Gastroesophageal sphincter (tissue), 4 donors: Measurements from ENCODE around the gene NFYC. TPM values are rescaled to one million over a fixed set of nuclear protein-coding genes. Genes with fewer than 3 reads are reported as not detected.

ENCODE experiments used
- ATAC-seq: fragments of 150-250 bp; one replicate; pipeline ENCODE4 v1.9.1; 2016; ENCODE audit warnings: mild to moderate bottlenecking, moderate library complexity
- H3K27ac ChIP-seq, 4 donors: fragments of 200-600 bp; sonication (generic) in 3 of 4; 1 replicate in 3 of 4; 2 replicates in 1 of 4; pipeline ENCODE4 v1.5.1; 2016 to 2019
- H3K27me3 ChIP-seq: fragments of 200-600 bp; sonication (generic); one replicate; pipeline ENCODE4 v1.5.1; 2019
- H3K36me3 ChIP-seq, 2 donors: fragments of 200-600 bp; sonication (generic); one replicate each; pipeline ENCODE4 v1.5.1; 2019; ENCODE audit warnings: control low read depth in 1 of 2
- H3K4me1 ChIP-seq, 3 donors: fragments of 200-600 bp; sonication (generic); 1 replicate in 2 of 3; 2 replicates in 1 of 3; pipeline ENCODE4 v1.5.1; 2016 to 2019; ENCODE audit warnings: control low read depth in 2 of 3
- H3K4me3 ChIP-seq, 2 donors: fragments of 200-600 bp; sonication (generic); one replicate each; pipeline ENCODE4 v1.5.1; 2019; ENCODE audit warnings: mild to moderate bottlenecking in 1 of 2, moderate library complexity in 1 of 2
- H3K9me3 ChIP-seq, 3 donors: fragments of 200-600 bp; sonication (generic); one replicate each; pipeline ENCODE4 v1.5.1; 2017 to 2019; ENCODE audit warnings: control low read depth in 2 of 3
- CTCF ChIP-seq, 4 experiments: fragments of 200-600 bp in 2 of 4; fragments of 450-650 bp in 2 of 4; sonication (generic) in 1 of 4; IDR thresholded peaks; one replicate each; pipeline ENCODE4 v1.5.1; 2017 to 2019; ENCODE audit warnings: antibody characterized with exemption in 4 of 4, mild to moderate bottlenecking in 2 of 4, moderate library complexity in 2 of 4
- EP300 ChIP-seq: sonication (generic); formaldehyde crosslinking; IDR thresholded peaks from one replicate; pipeline ENCODE4 v1.6.1; 2017; ENCODE audit warnings: antibody characterized with exemption, mild to moderate bottlenecking
- POLR2A ChIP-seq, 2 donors: fragments of 450-650 bp; IDR thresholded peaks; one replicate each; pipeline ENCODE4 v1.6.1; 2017; ENCODE audit warnings: antibody characterized with exemption in 2 of 2, mild to moderate bottlenecking in 2 of 2, moderate library complexity in 1 of 2
- POLR2AphosphoS5 ChIP-seq: sonication (generic); formaldehyde crosslinking; IDR thresholded peaks from one replicate; pipeline ENCODE4 v1.6.1; 2017; ENCODE audit warnings: antibody characterized with exemption
- WGBS, 2 donors: methylation state at CpG; one replicate each; pipeline ENCODE4 v1.1.5; 2018; ENCODE audit warnings: low coverage in 1 of 2; 5-methylcytosine and 5-hydroxymethylcytosine counted together
- total RNA-seq, 4 donors: library from RNA; depleted of rRNA; stranded (reverse); fragments of >200 nt; gene quantifications; one replicate each; pipeline ENCODE4 v1.1.0, GENCODE V29; 2016

Gene NFYC
- total RNA-seq, 4 donors from 2014 or later: 32.4 to 54.2 (median 46.5) TPM

- Histone ChIP-seq H3K9me3 (no peaks in the 10 kb centered on the region), H3K4me3 (peak overlapping the region; percentile 32 to 47), H3K36me3 (no peaks in the 10 kb centered on the region), H3K4me1 (peaks cover 15 to 99% (median 46%) of the 10 kb centered on the region in 3 donors), H3K27ac (peak overlapping the region; percentile 57 to 90 (median 86)), H3K27me3 (no peaks in the 10 kb centered on the region)
- peak; percentile 87 for ATAC-seq
- 0 to 5% methylated on average over 1 to 16 of the region's 56 CpGs for WGBS, 2 donors
- no peak for TF ChIP-seq POLR2A (IDR thresholded peaks at IDR 0.05)
- TF ChIP-seq EP300: no peak
- TF ChIP-seq POLR2AphosphoS5: peak; percentile 9
These were observed 110.7 kb downstream of the NFYC start for GRCh38 chr1:40802078-40802741.

GRCh38 chr1:40802742-40803113 lies 111.2 kb downstream of the NFYC start:
- H3K27me3 ChIP-seq: no peaks in the 10 kb centered on the region
- WGBS, 2 donors: 17% methylated on average over 1 to 2 of the region's 4 CpGs
- H3K4me1 ChIP-seq: peaks cover 15 to 99% (median 45%) of the 10 kb centered on the region in 3 donors
- peak overlapping the region; percentile 32 to 47 for H3K4me3 ChIP-seq
- no peaks in the 10 kb centered on the region for H3K9me3 ChIP-seq
- no peaks in the 10 kb centered on the region for H3K36me3 ChIP-seq
- ATAC-seq: no peak
- TF ChIP-seq POLR2AphosphoS5 (no peak), CTCF (IDR thresholded peaks at IDR 0.05) (no peak), EP300 (no peak), POLR2A (IDR thresholded peaks at IDR 0.05) (no peak)
- peak overlapping the region; percentile 57 to 90 (median 86) for H3K27ac ChIP-seq

GRCh38 chr1:40803447-40803846 lies 111.9 kb downstream of the NFYC start:
- no peaks in the 10 kb centered on the region for H3K36me3 ChIP-seq
- TF ChIP-seq POLR2AphosphoS5: no peak
- TF ChIP-seq POLR2A (IDR thresholded peaks at IDR 0.05): no peak
- no peak for TF ChIP-seq EP300
- TF ChIP-seq CTCF (IDR thresholded peaks at IDR 0.05): no peak
- H3K27me3 ChIP-seq: no peaks in the 10 kb centered on the region
- WGBS, 2 donors: 100% methylated on average over 1 of the region's 3 CpGs; no CpG with 5 or more reads in 1 of the 2 donors
- peaks cover 15 to 99% (median 46%) of the 10 kb centered on the region in 3 donors for H3K4me1 ChIP-seq
- peak overlapping the region in 3 of 4 donors; percentile 86 to 90 (median 86) for H3K27ac ChIP-seq
- no peak overlapping the region for H3K4me3 ChIP-seq
- no peak for ATAC-seq
- no peaks in the 10 kb centered on the region for H3K9me3 ChIP-seq

GRCh38 chr1:40803902-40804301 lies 112.4 kb downstream of the NFYC start:
- H3K9me3 ChIP-seq: no peaks in the 10 kb centered on the region
- no peak overlapping the region for H3K4me3 ChIP-seq
- TF ChIP-seq POLR2A (IDR thresholded peaks at IDR 0.05) (no peak), POLR2AphosphoS5 (no peak), EP300 (no peak)
- H3K36me3 ChIP-seq: no peaks in the 10 kb centered on the region
- peaks cover 14 to 98% (median 41%) of the 10 kb centered on the region in 3 donors for H3K4me1 ChIP-seq
- no peak for ATAC-seq
- peak overlapping the region in 3 of 4 donors; percentile 86 to 90 (median 86) for H3K27ac ChIP-seq
- 73 to 83% methylated on average over 2 of the region's 2 CpGs for WGBS, 2 donors
- H3K27me3 ChIP-seq: no peaks in the 10 kb centered on the region

GRCh38 chr1:40806240-40806639 lies 114.7 kb downstream of the NFYC start:
- Histone ChIP-seq H3K4me3 (no peak overlapping the region), H3K9me3 (no peaks in the 10 kb centered on the region), H3K27ac (peak overlapping the region in 3 of 4 donors; percentile 77 to 86 (median 78)), H3K27me3 (no peaks in the 10 kb centered on the region), H3K4me1 (peaks cover 4 to 75% (median 23%) of the 10 kb centered on the region in 3 donors), H3K36me3 (no peaks in the 10 kb centered on the region)
- WGBS, 2 donors: 69% methylated on average over 2 of the region's 3 CpGs; no CpG with 5 or more reads in 1 of the 2 donors
- ATAC-seq: no peak
- TF ChIP-seq POLR2A (IDR thresholded peaks at IDR 0.05) (no peak), EP300 (no peak), CTCF (IDR thresholded peaks at IDR 0.05) (no peak), POLR2AphosphoS5 (no peak)
